Muscle layer of colon (tissue), 2 donors: ENCODE results near the gene DIPK2A.
A peak's percentile ranks its signal among the peaks of the same experiment; 100 is the strongest.

Experiments used
- H3K27ac ChIP-seq: one replicate; pipeline ENCODE4 v1.7.0; 2013; ENCODE audit warnings: low read depth, mild to moderate bottlenecking, low read length, moderate library complexity
- H3K27me3 ChIP-seq, 2 donors: one replicate each; pipeline ENCODE4 v1.7.0; 2013; ENCODE audit warnings: low read length in 2 of 2, mild to moderate bottlenecking in 2 of 2; ENCODE audit not compliant: insufficient read depth in 2 of 2, control insufficient read depth in 1 of 2
- H3K36me3 ChIP-seq: one replicate; pipeline ENCODE4 v1.7.0; 2013; ENCODE audit warnings: mild to moderate bottlenecking, low read length; ENCODE audit not compliant: insufficient read depth
- H3K4me1 ChIP-seq: one replicate; pipeline ENCODE4 v1.7.0; 2013; ENCODE audit warnings: mild to moderate bottlenecking, low read length; ENCODE audit not compliant: insufficient read depth
- H3K4me3 ChIP-seq, 2 donors: one replicate each; pipeline ENCODE4 v1.7.0; 2013; ENCODE audit warnings: low read length in 2 of 2, low read depth in 1 of 2, mild to moderate bottlenecking in 1 of 2, moderate library complexity in 1 of 2
- H3K9ac ChIP-seq: one replicate; pipeline ENCODE4 v1.7.0; 2013; ENCODE audit warnings: low read length
- H3K9me3 ChIP-seq: one replicate; pipeline ENCODE4 v1.7.0; 2013; ENCODE audit warnings: mild to moderate bottlenecking, low read length
- donor health status: abdominal sarcoma.
- donor health status: Adenocarcinoma of cecum.

Gene DIPK2A

GRCh38 chr3:143957453-143957852 is 14.2 kb upstream of the DIPK2A start:
- H3K9me3 ChIP-seq, result no peaks in the 10 kb centered on the region

GRCh38 chr3:143958966-143959365 is 12.7 kb upstream of the DIPK2A start:
- Histone ChIP-seq H3K4me1 (no peaks in the 10 kb centered on the region), H3K36me3 (no peaks in the 10 kb centered on the region), H3K4me3 (no peak overlapping the region), H3K9me3 (no peaks in the 10 kb centered on the region), H3K27ac (no peak overlapping the region), H3K27me3 (no peaks in the 10 kb centered on the region), H3K9ac (no peak overlapping the region)

More at GRCh38 chr3:143957453-143957852, 14.2 kb upstream of the DIPK2A start:
- no peaks in the 10 kb centered on the region for H3K4me1 ChIP-seq
- no peak overlapping the region for H3K27ac ChIP-seq
- no peaks in the 10 kb centered on the region for H3K36me3 ChIP-seq
- no peak overlapping the region for H3K4me3 ChIP-seq
- no peaks in the 10 kb centered on the region for H3K27me3 ChIP-seq
- H3K9ac ChIP-seq, result no peak overlapping the region

- Histone ChIP-seq H3K27me3 (no peaks in the 10 kb centered on the region), H3K9ac (no peak overlapping the region), H3K9me3 (no peaks in the 10 kb centered on the region), H3K4me3 (no peak overlapping the region), H3K4me1 (no peaks in the 10 kb centered on the region), H3K27ac (no peak overlapping the region), H3K36me3 (no peaks in the 10 kb centered on the region)
Observed at GRCh38 chr3:143961342-143961741, 10.3 kb upstream of the DIPK2A start.

DNA sequence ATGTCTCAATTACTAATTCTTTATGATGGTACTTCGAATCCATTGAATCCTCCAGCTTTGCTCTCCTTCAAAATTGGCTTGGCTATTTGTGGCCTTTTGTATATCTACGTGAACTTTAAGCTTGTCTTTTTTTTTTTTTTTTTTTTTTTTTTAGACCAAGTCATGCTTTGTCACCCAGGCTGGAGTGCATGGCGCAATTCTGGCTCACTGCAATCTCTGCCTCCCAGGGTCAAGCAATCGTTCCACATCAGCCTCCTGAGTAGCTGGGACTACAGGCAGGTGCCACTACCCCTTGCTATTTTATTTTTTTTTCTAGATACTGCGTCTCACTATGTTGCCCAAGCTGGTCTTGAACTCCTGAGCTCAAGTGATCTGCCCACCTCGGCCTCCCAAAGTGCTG is 7.7 kb upstream of the DIPK2A start:
- Histone ChIP-seq H3K27ac (no peak overlapping the region), H3K9ac (no peak overlapping the region), H3K4me1 (no peaks in the 10 kb centered on the region), H3K4me3 (no peak overlapping the region), H3K36me3 (no peaks in the 10 kb centered on the region), H3K27me3 (no peaks in the 10 kb centered on the region), H3K9me3 (no peaks in the 10 kb centered on the region)

- Histone ChIP-seq H3K27me3 (no peaks in the 10 kb centered on the region), H3K9ac (peak overlapping the region; percentile 80), H3K36me3 (no peaks in the 10 kb centered on the region), H3K4me3 (peak overlapping the region; percentile 86 to 89), H3K27ac (peak overlapping the region; percentile 93), H3K4me1 (peaks cover 17% of the 10 kb centered on the region), H3K9me3 (no peaks in the 10 kb centered on the region)
Observed at GRCh38 chr3:143970773-143971358, 757 bp upstream of the DIPK2A start.

- Histone ChIP-seq H3K27me3 (no peaks in the 10 kb centered on the region), H3K27ac (peak overlapping the region; percentile 93), H3K4me1 (peaks cover 23% of the 10 kb centered on the region), H3K36me3 (no peaks in the 10 kb centered on the region), H3K9ac (peak overlapping the region; percentile 92), H3K4me3 (peak overlapping the region; percentile 86 to 89), H3K9me3 (no peaks in the 10 kb centered on the region)
Observed at GRCh38 chr3:143972155-143972504, 507 bp downstream of the DIPK2A start.

DNA sequence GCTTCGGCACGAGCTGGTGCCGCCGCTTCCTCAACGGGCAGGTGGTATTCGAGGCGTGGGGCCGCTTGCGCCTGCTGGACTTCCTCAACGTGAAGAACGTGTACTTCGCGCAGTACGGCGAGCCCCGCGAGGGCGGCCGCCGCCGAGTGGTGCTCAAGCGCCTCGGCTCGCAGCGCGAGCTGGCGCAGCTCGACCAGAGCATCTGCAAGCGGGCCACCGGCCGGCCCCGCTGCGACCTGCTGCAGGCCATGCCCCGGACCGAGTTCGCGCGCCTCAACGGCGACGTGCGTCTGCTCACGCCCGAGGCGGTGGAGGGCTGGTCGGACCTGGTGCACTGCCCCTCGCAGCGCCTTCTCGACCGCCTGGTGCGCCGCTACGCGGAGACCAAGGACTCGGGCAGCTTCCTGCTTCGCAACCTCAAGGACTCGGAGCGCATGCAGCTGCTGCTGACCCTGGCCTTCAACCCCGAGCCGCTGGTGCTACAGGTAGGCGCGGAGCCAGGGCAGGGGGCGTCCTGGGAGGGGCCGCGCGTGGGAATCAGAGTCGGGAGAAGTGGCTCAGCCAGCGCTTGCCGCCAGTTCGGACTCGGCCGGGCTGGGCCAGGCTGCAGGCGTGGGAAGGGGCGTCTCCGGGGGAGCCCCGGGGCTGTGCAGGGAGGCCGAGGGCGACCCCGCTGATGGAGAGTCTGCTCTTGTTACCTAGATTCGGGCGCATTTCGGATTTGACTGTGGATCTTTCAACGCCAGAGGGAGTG is 1.1 kb downstream of the DIPK2A start:
- no peaks in the 10 kb centered on the region for H3K36me3 ChIP-seq
- no peaks in the 10 kb centered on the region for H3K9me3 ChIP-seq
- peaks cover 28% of the 10 kb centered on the region for H3K4me1 ChIP-seq
- peak overlapping the region; percentile 93 for H3K27ac ChIP-seq
- H3K4me3 ChIP-seq, result peak overlapping the region; percentile 86 to 89
- peak overlapping the region; percentile 92 for H3K9ac ChIP-seq
- H3K27me3 ChIP-seq, result no peaks in the 10 kb centered on the region

GRCh38 chr3:143973259-143974021 is 1.8 kb downstream of the DIPK2A start:
- Histone ChIP-seq H3K4me3 (peak overlapping the region; percentile 86 to 89), H3K9ac (peak overlapping the region; percentile 92), H3K27ac (peak overlapping the region; percentile 93), H3K27me3 (no peaks in the 10 kb centered on the region), H3K9me3 (no peaks in the 10 kb centered on the region), H3K4me1 (peaks cover 33% of the 10 kb centered on the region), H3K36me3 (no peaks in the 10 kb centered on the region)

GRCh38 chr3:143974271-143975238 is 2.9 kb downstream of the DIPK2A start:
- peak overlapping the region; percentile 92 for H3K9ac ChIP-seq

DNA sequence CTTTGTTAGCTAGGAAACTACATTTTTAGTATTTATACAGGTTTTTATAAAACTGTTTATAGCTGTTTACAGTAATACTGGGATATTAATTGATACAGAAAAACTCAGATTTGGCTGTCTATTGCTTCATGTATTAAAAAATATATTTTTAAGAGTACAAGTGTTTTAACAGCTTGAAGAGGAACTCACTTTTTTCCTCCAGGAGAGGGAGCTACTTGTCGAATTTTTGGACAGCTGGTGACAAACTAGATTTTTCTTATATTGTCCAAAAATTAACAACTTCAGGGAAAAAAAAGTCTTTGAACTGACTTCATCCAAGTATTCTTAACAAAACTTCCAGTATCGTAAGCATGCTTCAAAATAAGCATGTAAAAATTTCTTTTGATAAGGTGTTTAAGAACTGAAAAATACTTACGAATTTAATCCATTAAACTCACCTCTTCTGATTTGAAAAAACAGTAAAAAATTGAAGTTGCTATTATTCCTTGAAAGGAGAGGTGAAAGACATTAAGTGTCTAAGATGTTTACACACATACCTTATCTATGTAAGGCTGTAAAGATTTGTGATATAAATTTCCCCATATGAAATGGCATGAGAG is 4.0 kb downstream of the DIPK2A start:
- H3K9ac ChIP-seq, result peak overlapping the region; percentile 37
- peak overlapping the region; percentile 2 for H3K27ac ChIP-seq
- peak overlapping the region in 1 of 2 donors; percentile 21 for H3K4me3 ChIP-seq
- H3K9me3 ChIP-seq, result no peaks in the 10 kb centered on the region
- no peaks in the 10 kb centered on the region for H3K36me3 ChIP-seq
- no peaks in the 10 kb centered on the region for H3K27me3 ChIP-seq
- peaks cover 28% of the 10 kb centered on the region for H3K4me1 ChIP-seq

More at GRCh38 chr3:143974271-143975238, 2.9 kb downstream of the DIPK2A start:
- Histone ChIP-seq H3K27ac (peak overlapping the region; percentile 61), H3K4me3 (peak overlapping the region; percentile 86 to 89), H3K4me1 (peaks cover 33% of the 10 kb centered on the region), H3K36me3 (no peaks in the 10 kb centered on the region), H3K9me3 (no peaks in the 10 kb centered on the region), H3K27me3 (no peaks in the 10 kb centered on the region)
